Hematopoietic multipotent progenitor cell treated with erythropoietin and hydrocortisone succinate and interleukin-3 and kit ligand, for 17 days (in vitro differentiated cells): ENCODE results near the gene HIP1R.

Experiments used
- DNase-seq: peaks from one replicate; pipeline ENCODE4 v3.0.0-alpha.2; 2015; ENCODE audit warnings: low spot score

HIP1R gene

GRCh38 chr12:122830517-122831214 is 4.6 kb upstream of the HIP1R start:
- DNase-seq = no peak

DNA sequence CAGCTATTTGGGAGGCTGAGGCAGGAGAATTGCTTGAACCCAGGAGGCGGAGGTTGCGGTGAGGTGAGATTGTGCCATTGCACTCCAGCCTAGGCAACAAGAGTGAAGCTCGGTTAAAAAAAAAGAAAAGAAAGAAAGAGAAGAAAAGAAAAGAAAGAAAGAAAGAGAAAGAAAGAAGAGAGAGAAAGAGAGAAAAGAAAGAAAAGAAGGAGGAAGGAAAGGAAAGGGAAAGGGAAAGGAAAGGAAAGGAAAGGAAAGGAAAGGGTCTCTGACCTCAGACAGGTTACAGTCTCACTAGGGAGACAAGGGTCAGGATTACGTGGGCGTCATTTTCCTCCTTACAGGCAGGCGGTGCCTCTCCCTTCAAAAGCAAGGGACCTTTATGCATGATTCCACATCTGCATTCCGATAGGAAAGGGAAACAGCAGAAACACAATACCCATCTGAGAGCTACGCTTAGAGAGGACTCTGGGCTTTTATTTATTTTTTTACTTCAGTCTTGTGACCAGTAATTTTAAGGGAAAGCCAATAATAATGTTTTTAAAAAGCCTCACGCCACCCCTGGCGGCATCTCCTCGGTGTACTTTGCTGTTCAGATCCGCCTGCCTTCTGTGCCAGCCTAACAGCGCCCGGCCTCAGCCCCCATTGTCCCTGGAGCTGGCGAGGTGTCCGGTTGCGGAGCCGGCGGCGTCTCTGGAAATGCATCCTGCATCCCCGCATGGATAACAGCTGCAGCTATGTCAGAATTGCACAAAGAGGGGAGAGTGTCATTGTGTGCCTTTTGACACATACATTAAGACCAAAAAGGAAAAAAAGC is 945 bp upstream of the HIP1R start:
- no peak for DNase-seq

DNA sequence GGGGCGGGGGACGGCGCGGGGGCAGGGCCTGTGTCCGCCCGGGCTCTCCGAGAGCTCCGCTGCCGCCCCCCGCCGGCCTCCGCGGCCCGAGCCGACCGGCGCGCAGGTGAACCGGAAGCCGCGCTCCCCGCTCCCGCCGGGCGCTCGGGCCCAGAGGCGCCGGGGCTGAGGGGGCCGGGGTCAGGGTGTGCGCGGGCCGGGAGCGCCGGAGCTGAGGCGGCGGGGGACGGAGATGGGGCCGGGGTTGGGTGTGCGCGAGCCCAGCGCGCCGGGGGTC is 431 bp downstream of the HIP1R start:
- no peak for DNase-seq

DNA sequence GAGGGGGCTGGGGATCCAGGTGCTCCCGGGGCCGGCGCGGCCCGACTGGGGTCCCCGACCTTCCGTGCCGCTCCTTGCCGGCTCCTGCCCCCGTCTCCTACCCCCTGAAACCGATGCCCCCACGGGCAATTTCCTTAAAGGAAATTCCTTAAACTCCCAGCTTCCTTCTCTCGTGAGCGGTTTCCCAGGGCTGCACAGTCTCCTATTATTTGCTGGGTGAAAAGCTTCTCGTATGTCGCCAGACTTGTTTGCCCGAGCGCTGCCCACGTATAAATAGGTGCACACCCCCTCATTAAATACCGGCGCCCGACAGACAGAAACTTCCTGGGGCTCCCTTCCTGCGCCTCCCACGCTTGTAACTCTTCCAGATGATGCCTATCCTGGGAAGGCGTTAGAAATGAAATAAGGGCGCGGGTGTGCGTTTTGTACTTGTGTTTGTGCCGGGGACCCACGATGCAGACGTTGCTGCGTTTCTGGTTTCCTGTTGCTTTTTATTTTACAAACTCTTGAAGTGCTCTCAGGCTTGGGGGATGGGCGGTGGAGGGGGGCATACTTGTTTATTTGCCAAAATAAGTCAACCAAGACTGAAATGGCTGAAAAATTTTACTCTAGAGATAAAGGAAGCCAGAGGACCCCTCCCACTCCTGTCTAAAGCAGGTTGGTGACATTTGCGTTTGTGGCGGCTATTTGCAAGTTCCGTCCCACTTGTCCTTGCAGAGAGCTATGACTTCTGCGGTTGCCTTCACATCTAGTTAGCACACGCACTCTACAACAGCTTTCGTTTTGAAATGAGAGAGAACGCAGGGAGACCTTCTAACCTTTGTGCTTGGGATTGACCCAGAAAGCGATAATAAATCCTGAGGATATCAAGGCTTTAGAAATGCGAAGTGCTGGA is 1.0 kb downstream of the HIP1R start:
- no peak for DNase-seq

GRCh38 chr12:122837306-122838265 is 2.3 kb downstream of the HIP1R start:
- DNase-seq = no peak

GRCh38 chr12:122838841-122839240 is 3.6 kb downstream of the HIP1R start:
- no peak for DNase-seq

DNA sequence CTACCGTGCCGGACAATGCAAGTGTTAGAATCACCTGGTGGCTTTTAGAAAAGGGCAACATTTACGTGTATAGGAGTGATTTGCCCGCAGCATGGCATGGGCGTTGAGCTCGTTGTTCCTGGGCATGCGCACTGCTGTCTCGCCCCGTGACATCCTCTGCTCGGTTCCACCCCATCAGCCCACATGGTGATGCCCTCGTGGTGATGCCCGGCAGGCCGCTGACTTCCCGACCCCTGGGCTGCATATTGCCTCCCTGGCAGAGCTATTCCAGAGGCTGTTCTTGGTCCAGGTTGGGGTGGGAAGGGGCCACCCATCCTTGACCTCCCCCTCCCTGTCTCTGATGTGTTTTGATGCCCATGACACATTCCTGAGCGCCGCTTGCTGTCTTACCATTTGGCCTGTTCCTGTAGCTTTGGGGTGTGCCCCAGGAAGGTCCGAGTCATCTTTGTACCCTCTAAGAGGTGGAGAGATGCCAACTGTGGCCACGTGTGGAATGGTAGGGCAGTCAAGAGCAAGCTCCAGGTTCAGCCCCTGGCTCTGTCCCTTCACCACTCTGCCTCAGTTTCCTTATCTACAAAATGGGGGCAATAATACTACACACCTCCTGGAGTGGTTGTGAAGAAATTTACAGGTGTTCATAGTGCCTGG is 4.8 kb downstream of the HIP1R start:
- no peak for DNase-seq

GRCh38 chr12:122840580-122841513 is 5.6 kb downstream of the HIP1R start:
- no peak for DNase-seq

- no peak for DNase-seq
Observed at GRCh38 chr12:122841544-122842321, 6.5 kb downstream of the HIP1R start.

DNA sequence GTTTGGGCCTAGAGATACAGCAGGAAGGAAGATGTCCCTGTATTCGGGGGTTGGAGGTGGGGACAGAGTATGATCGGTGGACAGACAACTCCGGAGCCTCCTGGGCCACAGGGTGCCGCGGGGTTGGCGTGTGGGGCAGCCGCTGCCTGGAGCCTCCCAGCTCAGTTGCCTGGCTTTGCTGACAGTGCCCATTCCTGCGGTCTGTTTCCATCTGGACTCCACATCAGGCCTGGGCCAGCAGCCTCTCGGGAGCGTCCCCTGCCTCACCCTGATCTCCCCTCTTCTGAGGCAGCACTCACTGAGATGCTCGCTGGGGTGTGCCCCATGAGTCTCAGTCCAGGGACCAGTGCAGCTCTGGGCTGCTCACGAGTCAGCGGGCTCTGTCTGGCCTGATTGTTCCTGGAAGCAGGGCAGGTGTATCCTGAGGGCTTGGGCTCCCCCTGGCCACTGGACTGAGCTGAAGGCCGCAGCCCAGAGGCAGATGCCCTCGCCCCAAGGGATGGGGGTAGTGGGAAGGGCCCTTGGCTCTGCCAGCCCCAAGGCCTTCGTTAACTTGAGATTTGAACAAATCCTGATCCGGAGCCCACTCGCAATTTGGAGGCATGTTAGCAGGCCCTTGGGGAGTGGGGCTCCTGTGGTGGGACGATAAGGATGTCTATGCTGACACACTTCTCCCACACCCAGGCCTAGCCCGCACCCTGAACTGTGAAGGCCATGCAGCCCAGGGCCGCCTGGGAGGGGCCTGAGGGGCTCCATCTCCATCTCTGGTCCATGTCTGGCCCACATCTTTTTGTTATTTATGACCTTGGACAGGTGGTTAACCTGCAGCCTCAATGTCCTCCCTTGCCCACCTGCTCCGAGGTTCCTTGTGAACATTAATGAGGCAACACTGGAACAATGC is 7.5 kb downstream of the HIP1R start:
- DNase-seq = no peak

DNA sequence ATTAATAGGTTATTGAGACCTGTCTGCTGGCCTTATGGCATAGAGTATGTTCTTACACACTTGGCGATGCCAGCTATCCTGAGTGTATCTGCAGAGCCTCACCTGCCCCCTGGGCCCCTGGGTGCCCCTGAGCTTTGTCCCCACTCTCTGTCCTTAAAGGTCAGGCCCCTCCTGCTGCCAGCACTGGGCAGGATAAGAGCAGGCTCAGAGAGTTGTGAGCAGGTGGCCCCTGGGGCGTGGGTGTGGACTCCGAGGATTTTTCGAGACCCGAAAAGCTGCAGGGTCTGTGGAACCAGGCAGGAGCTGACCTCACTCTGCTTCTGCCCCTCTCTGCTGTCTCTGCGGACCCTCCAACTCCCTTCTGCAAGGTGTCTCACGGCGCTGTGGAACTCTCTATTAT is 8.2 kb downstream of the HIP1R start:
- no peak for DNase-seq

GRCh38 chr12:122844366-122844971 is 9.2 kb downstream of the HIP1R start:
- no peak for DNase-seq

DNA sequence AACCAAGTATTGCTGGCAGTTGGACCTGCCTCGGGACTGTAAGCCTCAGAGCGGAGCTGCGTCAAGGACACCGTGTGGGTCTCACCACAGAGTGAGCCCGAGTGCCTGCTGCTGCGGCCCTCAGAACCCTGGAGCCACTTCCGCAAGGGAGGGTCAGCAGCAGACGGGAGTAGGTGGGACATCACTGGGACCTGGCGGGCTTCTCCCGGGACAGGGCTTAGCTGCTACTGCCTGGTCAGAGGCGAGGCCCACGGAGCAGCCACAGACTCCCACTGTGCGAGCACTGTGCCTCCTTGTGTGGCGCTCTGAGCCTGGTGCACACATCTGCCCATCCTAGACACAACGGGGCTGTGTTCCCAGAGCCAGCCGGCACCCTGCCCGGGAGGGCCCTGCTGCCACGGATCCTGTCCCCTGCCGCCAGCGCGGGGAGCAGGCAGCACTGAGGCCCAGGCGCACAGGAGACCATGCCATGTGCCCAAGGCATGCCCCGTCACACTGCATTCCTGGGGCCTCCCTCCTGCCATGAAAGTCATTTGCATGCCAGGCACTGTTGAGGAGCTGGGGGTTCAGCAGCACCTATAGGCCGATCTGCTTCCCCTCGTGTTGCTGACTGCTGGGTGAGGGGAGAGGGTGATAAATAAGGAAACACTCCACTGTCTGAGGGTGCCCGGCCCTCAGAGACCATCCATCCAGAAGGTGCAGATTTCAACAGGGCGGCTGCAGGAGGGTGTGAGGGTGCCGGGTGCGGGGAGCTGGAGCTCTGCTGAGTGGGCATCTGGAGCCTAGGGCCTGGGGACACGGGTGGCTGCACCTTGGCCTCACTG is 10.0 kb downstream of the HIP1R start:
- no peak for DNase-seq

DNA sequence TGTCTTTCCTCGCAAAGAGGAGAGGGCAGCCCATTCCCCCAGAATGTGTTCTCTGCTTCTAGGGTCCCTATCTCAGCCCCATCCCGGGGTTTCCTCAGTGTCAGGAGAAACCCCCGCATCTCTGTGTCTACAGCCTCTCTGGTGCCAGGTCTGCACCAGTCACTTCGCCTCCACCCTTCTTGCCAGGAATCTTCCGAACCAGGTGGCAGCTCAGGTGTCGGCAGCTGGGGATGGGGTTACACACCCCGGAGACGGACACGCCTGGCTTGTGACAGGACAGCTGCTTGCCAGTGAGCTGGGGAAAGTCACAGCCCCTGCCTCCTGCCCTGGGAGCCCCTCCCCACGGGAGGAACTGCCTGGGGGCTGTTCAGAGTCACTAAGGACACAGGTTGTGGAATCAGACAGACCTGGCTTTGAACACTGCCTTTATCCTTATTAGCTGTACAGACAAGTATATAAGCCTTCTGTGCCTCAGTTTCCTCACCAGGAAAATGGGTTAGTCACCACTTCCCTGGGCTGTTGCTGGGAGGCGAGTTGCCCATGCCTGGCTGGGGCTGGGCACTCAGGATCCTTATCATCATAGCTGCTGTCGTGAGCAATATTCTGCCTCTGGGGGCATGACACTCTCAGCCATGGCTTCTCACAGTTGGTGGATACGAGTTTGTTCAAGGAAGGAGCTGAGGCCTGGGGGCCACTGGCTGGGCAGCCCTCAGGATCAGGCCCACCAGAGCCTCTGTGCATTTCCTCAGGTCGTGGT is 10.8 kb downstream of the HIP1R start:
- DNase-seq = no peak

- DNase-seq = no peak
Observed at GRCh38 chr12:122846622-122847515, 11.6 kb downstream of the HIP1R start.
